Mucosa of descending colon (tissue), 3 donors: ENCODE results near the gene GABRG3. TPM values are rescaled to one million over a fixed set of nuclear protein-coding genes. Genes with fewer than 3 reads are reported as not detected.

ENCODE experiments used
- ATAC-seq: fragments of 200-7000 bp; cut with Tn5 transposase; one replicate; pipeline ENCODE4 v1.9.1; 2020; ENCODE audit warnings: mild to moderate bottlenecking, moderate library complexity
- DNase-seq, 3 donors: peaks; one replicate each; pipeline ENCODE4 v3.0.0-alpha.2; 2020
- H3K36me3 ChIP-seq: fragments of 200-600 bp; one replicate; pipeline ENCODE4 v1.8.0; 2021; ENCODE audit warnings: low read depth, mild to moderate bottlenecking
- H3K4me1 ChIP-seq: fragments of 200-600 bp; one replicate; pipeline ENCODE4 v1.8.0; 2021; ENCODE audit warnings: low read depth, mild to moderate bottlenecking
- H3K4me3 ChIP-seq: fragments of 200-600 bp; one replicate; pipeline ENCODE4 v1.8.0; 2021; ENCODE audit warnings: mild to moderate bottlenecking
- H3K9me3 ChIP-seq: fragments of 200-600 bp; one replicate; pipeline ENCODE4 v1.8.0; 2021; ENCODE audit warnings: mild to moderate bottlenecking
- CTCF ChIP-seq: fragments of 200-600 bp; IDR thresholded peaks from one replicate; pipeline ENCODE4 v1.8.0; 2022; ENCODE audit warnings: antibody characterized with exemption, mild to moderate bottlenecking
- intact Hi-C, 2 donors: fragments of 100-400 bp; cut with DNase I in 1 of 2; cut with micrococcal nuclease in 1 of 2; formaldehyde crosslinking; loops; one replicate each; pipeline versions ENCODE4 v1.11.0 to v1.11.1; 2022; cut with DNase I, micrococcal nuclease
- total RNA-seq, 3 donors: library from RNA; stranded (reverse); fragmentation: NEBNext Ultra II Directional in 2 of 3; extraction: Animal tissue kit (Norgen Biotek cat#: 25700) in 2 of 3; gene quantifications; one replicate each; pipeline versions ENCODE4 v1.2.1 to v1.2.4, GENCODE V29; 2021 to 2023
- donor health status: DM: no; HTN: no; CAD: no; lungs with moderate emphysema.
- donor health status: DM: no; HTN: no; CAD: no.
- donor health status: DM: no; HTN: yes; CAD: no.

Gene GABRG3
- total RNA-seq, 3 donors from 2014 or later, result 0.03 TPM; not detected in 2

GRCh38 chr15:27062951-27063350 is 92.0 kb downstream of the GABRG3 start:
- DNase-seq (no peak), ATAC-seq (no peak)
- Histone ChIP-seq H3K36me3 (no peaks in the 10 kb centered on the region), H3K4me1 (no peaks in the 10 kb centered on the region), H3K4me3 (no peak overlapping the region), H3K9me3 (peaks cover 57% of the 10 kb centered on the region)
- intact Hi-C loops, result no loop called here
- no peak for TF ChIP-seq CTCF

- intact Hi-C loops, result no loop called here
- H3K4me3 ChIP-seq, result no peak overlapping the region
- no peak for ATAC-seq
- no peaks in the 10 kb centered on the region for H3K36me3 ChIP-seq
- H3K4me1 ChIP-seq, result no peaks in the 10 kb centered on the region
- H3K9me3 ChIP-seq, result peaks cover 67% of the 10 kb centered on the region
- no peak for TF ChIP-seq CTCF
- DNase-seq, result no peak
These were observed 93.1 kb downstream of the GABRG3 start for GRCh38 chr15:27064080-27064479.

- H3K9me3 ChIP-seq, result peaks cover 72% of the 10 kb centered on the region
- ATAC-seq (no peak), DNase-seq (no peak)
- H3K4me3 ChIP-seq, result no peak overlapping the region
- H3K4me1 ChIP-seq, result no peaks in the 10 kb centered on the region
- intact Hi-C loops, result no loop called here
- H3K36me3 ChIP-seq, result no peaks in the 10 kb centered on the region
- TF ChIP-seq CTCF, result no peak
These were observed 94.2 kb downstream of the GABRG3 start for GRCh38 chr15:27065151-27065550.

GRCh38 chr15:27065785-27066184 is 94.8 kb downstream of the GABRG3 start:
- DNase-seq (no peak), ATAC-seq (no peak)
- no peaks in the 10 kb centered on the region for H3K36me3 ChIP-seq
- intact Hi-C loops, result no loop called here
- H3K9me3 ChIP-seq, result peaks cover 78% of the 10 kb centered on the region
- no peaks in the 10 kb centered on the region for H3K4me1 ChIP-seq
- no peak for TF ChIP-seq CTCF
- no peak overlapping the region for H3K4me3 ChIP-seq

- ATAC-seq (no peak), DNase-seq (no peak)
- Histone ChIP-seq H3K4me3 (no peak overlapping the region), H3K4me1 (no peaks in the 10 kb centered on the region), H3K36me3 (no peaks in the 10 kb centered on the region), H3K9me3 (peaks cover 84% of the 10 kb centered on the region)
- intact Hi-C loops, result no loop called here
- no peak for TF ChIP-seq CTCF
These were observed 95.5 kb downstream of the GABRG3 start for GRCh38 chr15:27066446-27066845.

GRCh38 chr15:27067175-27067574 is 96.2 kb downstream of the GABRG3 start:
- Histone ChIP-seq H3K9me3 (peaks cover 84% of the 10 kb centered on the region), H3K4me3 (no peak overlapping the region), H3K4me1 (no peaks in the 10 kb centered on the region), H3K36me3 (no peaks in the 10 kb centered on the region)
- DNase-seq (no peak), ATAC-seq (no peak)
- TF ChIP-seq CTCF, result no peak
- intact Hi-C loops, result no loop called here
